Esophagus muscularis mucosa (tissue), 3 donors: Measurements from ENCODE around the gene LRRC10B.

Source experiments
- POLR2A ChIP-seq: fragments of 450-650 bp; IDR thresholded peaks from one replicate; pipeline ENCODE4 v1.6.1; 2017; ENCODE audit warnings: antibody characterized with exemption, moderate library complexity, mild to moderate bottlenecking, low read depth
- TF ChIP-seq, protein P1 (sequence below), 3 experiments: fragments of 200-600 bp in 2 of 3; fragments of 450-650 bp in 1 of 3; sonication (generic) in 2 of 3; IDR thresholded peaks; one replicate each; pipeline ENCODE4 v1.5.1; 2017 to 2019; ENCODE audit warnings: antibody characterized with exemption in 3 of 3, mild to moderate bottlenecking in 2 of 3, moderate library complexity in 1 of 3

DNA sequence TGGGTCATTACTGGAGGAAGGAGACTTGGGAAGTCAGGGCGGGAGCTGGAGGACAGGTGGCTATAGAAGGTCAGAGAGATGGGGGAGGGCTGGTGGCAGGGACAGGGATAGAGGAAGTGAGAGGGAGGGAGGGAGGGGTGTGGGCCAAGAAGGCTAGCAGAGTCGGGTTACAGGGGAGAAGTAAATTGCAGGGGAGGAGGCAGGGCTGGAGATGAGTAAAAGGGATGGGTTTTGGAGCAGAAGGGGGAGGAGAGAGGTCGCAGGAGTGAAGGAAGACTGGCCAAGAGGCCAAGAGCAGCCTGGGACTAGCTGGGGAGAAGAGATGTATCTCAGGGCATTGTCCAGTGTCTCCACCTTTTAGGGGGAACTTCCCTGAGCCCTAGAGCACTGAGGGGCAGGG, 33.0 kb downstream of the LRRC10B start:
- TF ChIP-seq, protein P1, sequence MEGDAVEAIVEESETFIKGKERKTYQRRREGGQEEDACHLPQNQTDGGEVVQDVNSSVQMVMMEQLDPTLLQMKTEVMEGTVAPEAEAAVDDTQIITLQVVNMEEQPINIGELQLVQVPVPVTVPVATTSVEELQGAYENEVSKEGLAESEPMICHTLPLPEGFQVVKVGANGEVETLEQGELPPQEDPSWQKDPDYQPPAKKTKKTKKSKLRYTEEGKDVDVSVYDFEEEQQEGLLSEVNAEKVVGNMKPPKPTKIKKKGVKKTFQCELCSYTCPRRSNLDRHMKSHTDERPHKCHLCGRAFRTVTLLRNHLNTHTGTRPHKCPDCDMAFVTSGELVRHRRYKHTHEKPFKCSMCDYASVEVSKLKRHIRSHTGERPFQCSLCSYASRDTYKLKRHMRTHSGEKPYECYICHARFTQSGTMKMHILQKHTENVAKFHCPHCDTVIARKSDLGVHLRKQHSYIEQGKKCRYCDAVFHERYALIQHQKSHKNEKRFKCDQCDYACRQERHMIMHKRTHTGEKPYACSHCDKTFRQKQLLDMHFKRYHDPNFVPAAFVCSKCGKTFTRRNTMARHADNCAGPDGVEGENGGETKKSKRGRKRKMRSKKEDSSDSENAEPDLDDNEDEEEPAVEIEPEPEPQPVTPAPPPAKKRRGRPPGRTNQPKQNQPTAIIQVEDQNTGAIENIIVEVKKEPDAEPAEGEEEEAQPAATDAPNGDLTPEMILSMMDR (IDR thresholded peaks at IDR 0.05): no peak
- TF ChIP-seq POLR2A: no peak
